Body of pancreas (tissue), 4 donors: ENCODE results near the gene CPT1A. TPM values are rescaled to one million over a fixed set of nuclear protein-coding genes. Genes with fewer than 3 reads are reported as not detected.

Experiments
- ATAC-seq: fragments of 150-250 bp; one replicate; pipeline ENCODE4 v1.9.1; 2016
- DNase-seq, 4 donors: peaks; one replicate each; pipeline ENCODE4 v3.0.0-alpha.2; 2019
- H3K27ac ChIP-seq, 4 donors: fragments of 200-600 bp; sonication (generic); 1 replicate in 3 of 4; 2 replicates in 1 of 4; pipeline versions ENCODE4 v1.5.1 to v1.6.1; 2016 to 2019; ENCODE audit warnings: mild to moderate bottlenecking in 1 of 4, mixed read lengths in 1 of 4, moderate library complexity in 1 of 4
- H3K27me3 ChIP-seq, 2 donors: fragments of 200-600 bp; sonication (generic); one replicate each; pipeline ENCODE4 v1.6.0; 2016; ENCODE audit warnings: mild to moderate bottlenecking in 1 of 2
- H3K36me3 ChIP-seq, 2 donors: fragments of 200-600 bp; sonication (generic); replicated peaks in 1 of 2; 2 replicates each; pipeline ENCODE4 v1.5.1; 2016; ENCODE audit warnings: low read depth in 2 of 2; ENCODE audit not compliant: insufficient read depth in 1 of 2
- H3K4me1 ChIP-seq: fragments of 200-600 bp; sonication (generic); one replicate; pipeline ENCODE4 v1.6.0; 2016
- H3K4me3 ChIP-seq, 2 donors: fragments of 200-600 bp; sonication (generic); 1 replicate in 1 of 2; 2 replicates in 1 of 2; pipeline ENCODE4 v1.5.1; 2016 to 2019
- H3K9me3 ChIP-seq, 3 donors: fragments of 200-600 bp; sonication (generic); 1 replicate in 2 of 3; 2 replicates in 1 of 3; pipeline ENCODE4 v1.5.1; 2016
- CTCF ChIP-seq, 7 experiments: fragments of 450-650 bp in 4 of 7; fragments of 200-600 bp in 3 of 7; sonication (generic) in 3 of 7; IDR thresholded peaks; one replicate each; pipeline ENCODE4 v1.5.1; 2016 to 2019; ENCODE audit warnings: antibody characterized with exemption in 7 of 7
- POLR2A ChIP-seq, 3 donors: fragments of 450-650 bp; IDR thresholded peaks; one replicate each; pipeline ENCODE4 v1.6.1; 2016; ENCODE audit warnings: antibody characterized with exemption in 3 of 3, mild to moderate bottlenecking in 2 of 3
- WGBS, 2 donors: methylation state at CpG; one replicate each; pipeline ENCODE4 v1.1.5; 2017; 5-methylcytosine and 5-hydroxymethylcytosine counted together
- intact Hi-C: fragments of 100-400 bp; cut with DNase I; formaldehyde crosslinking; loops from one replicate; pipeline ENCODE4 v1.15.1; 2023
- total RNA-seq, 2 donors: library from RNA; depleted of rRNA; stranded (reverse); fragments of >200 nt; gene quantifications; one replicate each; pipeline ENCODE4 v1.1.0, GENCODE V29; 2016

CPT1A gene
- total RNA-seq, 2 donors from 2014 or later: 35.6 to 40.7 TPM

- H3K27ac ChIP-seq: no peak overlapping the region
- no peak overlapping the region for H3K4me3 ChIP-seq
- intact Hi-C loops: no loop called here
- WGBS, 2 donors: 17 to 24% methylated on average over 15 to 16 of the region's 16 CpGs
- H3K36me3 ChIP-seq: no peaks in the 10 kb centered on the region
- no peak for DNase-seq
- H3K9me3 ChIP-seq: no peaks in the 10 kb centered on the region
- H3K4me1 ChIP-seq: no peaks in the 10 kb centered on the region
- ATAC-seq: no peak
- no peak for TF ChIP-seq POLR2A (IDR thresholded peaks at IDR 0.05)
- TF ChIP-seq CTCF (IDR thresholded peaks at IDR 0.05): no peak
- no peaks in the 10 kb centered on the region for H3K27me3 ChIP-seq
Observed at GRCh38 chr11:68704887-68705286, 136.8 kb downstream of the CPT1A start.

Other genes with a start within 250 kb of the CPT1A start
- gene GAL, start 157.4 kb downstream of the CPT1A start, total RNA-seq: 1 to 10 TPM; 3.4 to 5.9 TPM
- gene TESMIN, start 90.4 kb downstream of the CPT1A start, total RNA-seq: 1 to 10 TPM; 1.6 to 7.9 TPM
- gene MRPL21, start 61.9 kb upstream of the CPT1A start, total RNA-seq: 10 to 100 TPM; 21.8 to 45.7 TPM
- 10 to 100 TPM in 1 of 2 donors, 1 to 10 TPM in 1; 6.2 to 17.1 TPM for gene IGHMBP2, start 62.0 kb upstream of the CPT1A start, total RNA-seq
- not detected for gene MRGPRD, start 139.1 kb upstream of the CPT1A start, total RNA-seq
- 1 to 10 TPM; 4.7 to 7.6 TPM for gene MRGPRF, start 171.3 kb upstream of the CPT1A start, total RNA-seq
- gene TPCN2, start 207.0 kb upstream of the CPT1A start, total RNA-seq: 10 to 100 TPM; 10.9 to 18.9 TPM